Thyroid gland (tissue), 4 donors: ENCODE data around the gene TBC1D16.

Experiments
- POLR2A ChIP-seq, 2 donors: fragments of 450-650 bp; IDR thresholded peaks; one replicate each; pipeline ENCODE4 v1.6.1; 2017; ENCODE audit warnings: antibody characterized with exemption in 2 of 2, mild to moderate bottlenecking in 2 of 2, moderate library complexity in 1 of 2
- TF ChIP-seq, protein P1 (sequence below), 6 experiments: fragments of 200-600 bp in 3 of 6; fragments of 450-650 bp in 3 of 6; sonication (generic) in 3 of 6; IDR thresholded peaks; one replicate each; pipeline ENCODE4 v1.5.1; 2016 to 2019; ENCODE audit warnings: antibody characterized with exemption in 6 of 6, mild to moderate bottlenecking in 2 of 6, inconsistent platforms in 1 of 6, moderate library complexity in 1 of 6

DNA sequence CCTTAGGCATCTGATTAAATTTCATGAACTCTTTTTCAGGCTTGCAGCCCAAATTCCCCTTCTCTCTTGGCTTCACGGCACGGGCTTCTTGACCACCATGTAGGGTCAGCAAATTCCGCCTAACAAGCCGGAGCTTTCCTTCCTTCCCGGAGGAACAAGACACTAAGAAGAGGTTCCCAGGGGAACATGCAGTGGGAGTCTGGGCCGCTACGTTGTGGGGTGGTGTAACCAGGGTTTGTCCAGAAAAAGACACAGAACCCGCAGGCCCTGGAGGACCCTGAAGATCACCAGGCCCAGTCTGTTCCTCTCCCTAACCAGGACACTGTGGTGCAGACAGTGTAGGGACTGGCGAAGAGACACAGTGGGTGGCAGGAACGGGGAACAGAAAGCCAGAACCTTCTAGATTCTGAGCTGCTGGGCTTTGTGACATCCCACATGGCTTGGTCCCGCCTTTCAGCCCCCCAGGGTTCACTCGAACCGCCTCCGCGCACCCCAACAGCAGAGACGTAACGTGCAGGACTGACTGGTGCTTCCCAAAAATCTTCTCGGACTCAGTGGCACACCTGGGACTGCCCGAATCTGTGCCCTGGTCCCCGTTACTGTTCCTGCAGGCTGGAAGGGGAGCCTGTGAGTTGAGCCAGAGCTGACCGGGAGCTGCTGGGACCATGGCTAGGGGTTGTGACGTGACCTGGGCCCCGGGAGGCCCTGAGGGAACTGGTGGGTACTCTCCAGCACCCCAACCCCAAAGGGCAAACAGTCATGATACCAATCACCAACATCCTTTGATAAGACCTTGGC, 55.2 kb downstream of the TBC1D16 start:
- TF ChIP-seq, protein P1, sequence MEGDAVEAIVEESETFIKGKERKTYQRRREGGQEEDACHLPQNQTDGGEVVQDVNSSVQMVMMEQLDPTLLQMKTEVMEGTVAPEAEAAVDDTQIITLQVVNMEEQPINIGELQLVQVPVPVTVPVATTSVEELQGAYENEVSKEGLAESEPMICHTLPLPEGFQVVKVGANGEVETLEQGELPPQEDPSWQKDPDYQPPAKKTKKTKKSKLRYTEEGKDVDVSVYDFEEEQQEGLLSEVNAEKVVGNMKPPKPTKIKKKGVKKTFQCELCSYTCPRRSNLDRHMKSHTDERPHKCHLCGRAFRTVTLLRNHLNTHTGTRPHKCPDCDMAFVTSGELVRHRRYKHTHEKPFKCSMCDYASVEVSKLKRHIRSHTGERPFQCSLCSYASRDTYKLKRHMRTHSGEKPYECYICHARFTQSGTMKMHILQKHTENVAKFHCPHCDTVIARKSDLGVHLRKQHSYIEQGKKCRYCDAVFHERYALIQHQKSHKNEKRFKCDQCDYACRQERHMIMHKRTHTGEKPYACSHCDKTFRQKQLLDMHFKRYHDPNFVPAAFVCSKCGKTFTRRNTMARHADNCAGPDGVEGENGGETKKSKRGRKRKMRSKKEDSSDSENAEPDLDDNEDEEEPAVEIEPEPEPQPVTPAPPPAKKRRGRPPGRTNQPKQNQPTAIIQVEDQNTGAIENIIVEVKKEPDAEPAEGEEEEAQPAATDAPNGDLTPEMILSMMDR (IDR thresholded peaks at IDR 0.05): no peak
- TF ChIP-seq POLR2A (IDR thresholded peaks at IDR 0.05): no peak
